Dedifferentiated amniotic fluid mesenchymal stem cell (primary cell): Measurements from ENCODE around the gene TMEM171.
A peak's percentile ranks its signal among the peaks of the same experiment; 100 is the strongest.

Source experiments
- DNase-seq: peaks from one replicate; pipeline ENCODE4 v3.0.0-alpha.2; 2016; ENCODE audit errors: extremely low spot score

TMEM171 gene

GRCh38 chr5:73119451-73120157 lies 771 bp upstream of the TMEM171 start:
- no peak for DNase-seq

GRCh38 chr5:73121119-73121463 lies 716 bp downstream of the TMEM171 start:
- DNase-seq: no peak

GRCh38 chr5:73122875-73123810 lies 2.8 kb downstream of the TMEM171 start:
- DNase-seq: peak; percentile 56

- DNase-seq: no peak
These were observed 4.9 kb downstream of the TMEM171 start for GRCh38 chr5:73125289-73125688.

- DNase-seq: no peak
These were observed 6.0 kb downstream of the TMEM171 start for GRCh38 chr5:73126381-73126780.

GRCh38 chr5:73126957-73127356 lies 6.6 kb downstream of the TMEM171 start:
- no peak for DNase-seq

GRCh38 chr5:73129143-73129542 lies 8.8 kb downstream of the TMEM171 start:
- DNase-seq: no peak

- DNase-seq: no peak
These were observed 10.4 kb downstream of the TMEM171 start for GRCh38 chr5:73130811-73131210.

- no peak for DNase-seq
These were observed 11.5 kb downstream of the TMEM171 start for GRCh38 chr5:73131711-73132425.

- no peak for DNase-seq
These were observed 12.4 kb downstream of the TMEM171 start for GRCh38 chr5:73132759-73133158.

GRCh38 chr5:73135021-73135420 lies 14.6 kb downstream of the TMEM171 start:
- no peak for DNase-seq

GRCh38 chr5:73135429-73136054 lies 15.2 kb downstream of the TMEM171 start:
- no peak for DNase-seq

- no peak for DNase-seq
These were observed 15.7 kb downstream of the TMEM171 start for GRCh38 chr5:73136055-73136562.

- no peak for DNase-seq
These were observed 17.5 kb downstream of the TMEM171 start for GRCh38 chr5:73137563-73138530.

- DNase-seq: no peak
These were observed 19.1 kb downstream of the TMEM171 start for GRCh38 chr5:73139485-73139884.

GRCh38 chr5:73140801-73141200 lies 20.4 kb downstream of the TMEM171 start:
- no peak for DNase-seq

GRCh38 chr5:73142035-73142434 lies 21.7 kb downstream of the TMEM171 start:
- DNase-seq: no peak

- DNase-seq: no peak
These were observed 23.3 kb downstream of the TMEM171 start for GRCh38 chr5:73143716-73144115.

- no peak for DNase-seq
These were observed 29.2 kb downstream of the TMEM171 start for GRCh38 chr5:73149540-73149939.

- no peak for DNase-seq
These were observed 30.5 kb downstream of the TMEM171 start for GRCh38 chr5:73150876-73151275.
